ENCODE measurements around the gene SLC35B3.
"Not testable (repeated sequence)": the region's sequence is repeated elsewhere in the genome, so short reads cannot be mapped to it uniquely, and the experiment has no call there.

SLC35B3 gene

GRCh38 chr6:8414844-8415243 is 20.5 kb downstream of the SLC35B3 start:
- DNase-seq (ENCODE audit: low read depth) = no peak

GRCh38 chr6:8405946-8406345 is 29.4 kb downstream of the SLC35B3 start:
- not testable (repeated sequence) for DNase-seq (ENCODE audit: low read depth)

- DNase-seq (ENCODE audit: low read depth) = no peak
These were observed 32.8 kb downstream of the SLC35B3 start for GRCh38 chr6:8402546-8402945.

GRCh38 chr6:8400663-8401062 is 34.7 kb downstream of the SLC35B3 start:
- DNase-seq (ENCODE audit: low read depth) = no peak

- DNase-seq (ENCODE audit: low read depth) = no peak
These were observed 42.8 kb downstream of the SLC35B3 start for GRCh38 chr6:8392569-8392968.

GRCh38 chr6:8391934-8392333 is 43.4 kb downstream of the SLC35B3 start:
- DNase-seq (ENCODE audit: low read depth) = no peak

GRCh38 chr6:8389036-8389818 is 46.1 kb downstream of the SLC35B3 start:
- no peak for DNase-seq (ENCODE audit: low read depth)

- DNase-seq (ENCODE audit: low read depth) = no peak
These were observed 47.4 kb downstream of the SLC35B3 start for GRCh38 chr6:8387942-8388437.

- DNase-seq (ENCODE audit: low read depth) = no peak
These were observed 51.8 kb downstream of the SLC35B3 start for GRCh38 chr6:8383584-8383983.

- no peak for DNase-seq (ENCODE audit: low read depth)
These were observed 52.9 kb downstream of the SLC35B3 start for GRCh38 chr6:8382434-8382833.

- no peak for DNase-seq (ENCODE audit: low read depth)
These were observed 59.4 kb downstream of the SLC35B3 start for GRCh38 chr6:8375916-8376315.
